Measurements from ENCODE around the gene ZBED3. TPM values are rescaled to one million over a fixed set of nuclear protein-coding genes. Genes with fewer than 3 reads are reported as not detected.

ZBED3 gene
- total RNA-seq, 4 donors from 2014 or later, result 14.9 to 31.4 (median 23.6) TPM

DNA sequence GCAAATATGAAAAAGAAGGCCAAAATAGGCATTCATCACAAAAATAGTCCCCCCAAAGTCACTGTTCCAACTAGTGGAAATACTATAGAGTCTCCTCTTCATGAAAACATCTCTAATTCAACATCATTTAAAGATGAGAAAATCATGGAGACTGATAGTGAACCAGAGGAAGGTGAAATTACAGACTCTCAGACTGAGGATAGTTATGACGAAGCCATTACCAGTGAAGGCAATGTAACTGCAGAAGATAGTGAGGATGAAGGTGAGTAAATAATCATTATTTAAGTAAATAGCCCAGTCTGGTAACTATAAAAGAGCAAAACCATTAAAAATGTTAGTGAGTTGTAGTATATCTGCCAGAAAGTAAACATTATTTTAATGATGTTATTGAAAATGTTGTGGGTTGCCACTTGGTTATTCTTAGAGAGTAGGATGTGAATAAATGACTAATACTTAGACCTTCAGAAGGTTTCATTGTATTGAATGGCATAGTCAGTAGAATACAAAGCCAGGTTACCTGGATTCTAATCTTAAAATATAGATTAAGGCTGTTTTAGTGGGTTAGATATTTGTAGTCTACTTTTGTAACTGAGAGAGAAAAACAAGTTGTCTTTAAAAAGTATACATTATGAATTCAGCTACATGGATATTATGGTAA, 40.5 kb downstream of the ZBED3 start:
- DNase-seq, result no peak
- intact Hi-C loops (cut with DNase I), result no loop called here
- no peak overlapping the region for H3K4me3 ChIP-seq (replicated peaks in 1 of 3)
- H3K27ac ChIP-seq, result no peak overlapping the region
- H3K4me1 ChIP-seq, result no peaks in the 10 kb centered on the region
- 98% methylated on average over 1 of the region's 1 CpG for WGBS, 2 donors
- peaks cover 12 to 22% of the 10 kb centered on the region in 2 donors for H3K36me3 ChIP-seq
- no peaks in the 10 kb centered on the region for H3K27me3 ChIP-seq
- TF ChIP-seq, protein P1, sequence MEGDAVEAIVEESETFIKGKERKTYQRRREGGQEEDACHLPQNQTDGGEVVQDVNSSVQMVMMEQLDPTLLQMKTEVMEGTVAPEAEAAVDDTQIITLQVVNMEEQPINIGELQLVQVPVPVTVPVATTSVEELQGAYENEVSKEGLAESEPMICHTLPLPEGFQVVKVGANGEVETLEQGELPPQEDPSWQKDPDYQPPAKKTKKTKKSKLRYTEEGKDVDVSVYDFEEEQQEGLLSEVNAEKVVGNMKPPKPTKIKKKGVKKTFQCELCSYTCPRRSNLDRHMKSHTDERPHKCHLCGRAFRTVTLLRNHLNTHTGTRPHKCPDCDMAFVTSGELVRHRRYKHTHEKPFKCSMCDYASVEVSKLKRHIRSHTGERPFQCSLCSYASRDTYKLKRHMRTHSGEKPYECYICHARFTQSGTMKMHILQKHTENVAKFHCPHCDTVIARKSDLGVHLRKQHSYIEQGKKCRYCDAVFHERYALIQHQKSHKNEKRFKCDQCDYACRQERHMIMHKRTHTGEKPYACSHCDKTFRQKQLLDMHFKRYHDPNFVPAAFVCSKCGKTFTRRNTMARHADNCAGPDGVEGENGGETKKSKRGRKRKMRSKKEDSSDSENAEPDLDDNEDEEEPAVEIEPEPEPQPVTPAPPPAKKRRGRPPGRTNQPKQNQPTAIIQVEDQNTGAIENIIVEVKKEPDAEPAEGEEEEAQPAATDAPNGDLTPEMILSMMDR (IDR thresholded peaks at IDR 0.05), result no peak
- no peak for TF ChIP-seq POLR2A (IDR thresholded peaks at IDR 0.05)
- no peaks in the 10 kb centered on the region for H3K9me3 ChIP-seq

DNA sequence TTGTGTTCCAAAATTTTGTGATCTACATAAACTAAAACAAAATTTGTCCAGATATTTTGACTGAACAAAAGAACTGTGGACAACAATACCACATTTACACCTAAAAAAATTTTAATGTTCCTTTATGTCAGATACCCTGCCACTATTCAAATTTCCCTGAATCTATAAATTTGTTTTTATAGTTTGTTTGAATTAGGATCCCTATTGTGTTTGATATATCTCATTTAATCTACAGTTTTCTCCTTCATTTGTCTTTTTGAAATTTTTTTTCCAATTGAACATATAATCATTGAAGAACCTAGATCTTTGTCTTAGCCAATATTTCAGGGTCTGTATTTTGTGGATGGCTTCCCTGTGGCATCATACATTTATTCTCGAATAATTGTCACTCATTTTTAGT, 51.1 kb downstream of the ZBED3 start:
- Histone ChIP-seq H3K4me3 (replicated peaks in 1 of 3) (no peak overlapping the region), H3K36me3 (peaks cover 24 to 34% of the 10 kb centered on the region in 2 donors), H3K27ac (no peak overlapping the region), H3K4me1 (peaks cover 11 to 12% of the 10 kb centered on the region in 2 donors), H3K9me3 (no peaks in the 10 kb centered on the region), H3K27me3 (no peaks in the 10 kb centered on the region)
- WGBS, 2 donors, result 90% methylated on average over 1 of the region's 1 CpG
- no peak for TF ChIP-seq POLR2A (IDR thresholded peaks at IDR 0.05)
- TF ChIP-seq, protein P1 (IDR thresholded peaks at IDR 0.05), result no peak
- DNase-seq, result no peak
- intact Hi-C loops (cut with DNase I), result no loop called here

DNA sequence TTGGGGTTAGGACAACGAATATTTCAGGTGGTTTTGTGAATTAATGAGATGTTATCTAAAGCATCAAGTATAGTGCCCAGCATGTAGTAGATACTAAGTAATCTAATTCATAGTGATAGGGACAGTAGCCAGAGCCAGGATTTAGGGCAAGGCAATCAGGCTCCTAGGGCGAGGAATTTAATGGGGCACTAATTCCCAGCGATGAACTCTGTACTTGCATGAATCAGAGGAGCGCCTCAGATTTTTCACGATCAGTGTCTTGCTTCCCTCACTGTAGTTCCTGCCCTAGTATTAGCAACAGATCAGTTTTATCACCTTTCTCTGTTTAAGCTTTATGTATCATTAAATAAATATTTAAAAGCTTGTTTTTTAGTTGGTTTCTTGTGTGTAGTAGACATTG, 53.7 kb downstream of the ZBED3 start:
- TF ChIP-seq POLR2A (IDR thresholded peaks at IDR 0.05), result no peak
- TF ChIP-seq, protein P1 (IDR thresholded peaks at IDR 0.05), result no peak
- H3K4me3 ChIP-seq (replicated peaks in 1 of 3), result no peak overlapping the region
- no peak for DNase-seq
- H3K9me3 ChIP-seq, result no peaks in the 10 kb centered on the region
- H3K27me3 ChIP-seq, result no peaks in the 10 kb centered on the region
- 88 to 97% methylated on average over 5 of the region's 5 CpGs for WGBS, 2 donors
- H3K36me3 ChIP-seq, result peaks cover 19 to 24% of the 10 kb centered on the region in 2 donors
- H3K4me1 ChIP-seq, result peaks cover 13 to 17% of the 10 kb centered on the region in 2 donors
- H3K27ac ChIP-seq, result no peak overlapping the region
- intact Hi-C loops (cut with DNase I), result no loop called here

DNA sequence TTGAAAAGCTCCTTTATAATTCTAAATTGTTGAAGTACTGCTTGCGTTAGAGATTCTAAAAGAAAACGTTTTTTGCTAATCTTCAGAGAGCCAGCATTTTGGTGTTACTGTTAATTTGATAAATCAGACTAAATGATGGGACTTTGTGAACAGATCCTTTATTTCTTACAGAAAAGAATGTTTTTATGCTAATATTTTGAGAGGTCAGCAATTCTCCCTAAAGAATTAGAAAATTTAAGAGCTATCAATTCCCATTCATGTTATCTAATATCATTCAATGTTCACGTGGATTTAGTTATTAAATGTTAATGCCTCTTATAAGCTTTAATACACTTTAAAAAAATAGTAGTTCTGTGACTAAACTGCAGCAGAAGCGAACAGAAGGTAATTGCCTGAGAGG, 54.5 kb downstream of the ZBED3 start:
- intact Hi-C loops (cut with DNase I), result no loop called here
- Histone ChIP-seq H3K4me1 (peaks cover 13 to 17% of the 10 kb centered on the region in 2 donors), H3K9me3 (no peaks in the 10 kb centered on the region), H3K27me3 (no peaks in the 10 kb centered on the region), H3K4me3 (replicated peaks in 1 of 3) (no peak overlapping the region), H3K27ac (no peak overlapping the region), H3K36me3 (peaks cover 17 to 18% of the 10 kb centered on the region in 2 donors)
- TF ChIP-seq POLR2A (IDR thresholded peaks at IDR 0.05), result no peak
- TF ChIP-seq, protein P1 (IDR thresholded peaks at IDR 0.05), result no peak
- DNase-seq, result no peak
- WGBS, 2 donors, result 82 to 87% methylated on average over 4 of the region's 4 CpGs

DNA sequence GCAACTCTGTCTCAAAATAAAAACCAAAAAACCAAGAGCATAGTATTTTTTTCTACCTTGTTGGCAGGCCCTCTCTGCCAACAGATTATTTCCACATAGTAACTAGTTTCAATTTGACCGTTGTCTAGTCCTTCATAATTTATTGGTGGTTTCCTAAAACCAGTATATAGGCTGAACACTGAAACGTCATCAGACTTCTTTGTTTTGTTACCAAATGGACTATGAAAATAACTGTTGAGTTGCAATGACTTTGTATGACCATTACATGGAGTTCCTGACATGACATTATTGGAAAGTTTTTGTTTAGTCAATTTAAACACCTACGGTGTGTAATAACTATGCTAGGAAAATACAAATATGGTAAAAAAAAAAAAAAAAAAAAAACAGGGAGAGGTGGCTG, 55.2 kb downstream of the ZBED3 start:
- 91% methylated on average over 3 of the region's 3 CpGs for WGBS, 2 donors
- intact Hi-C loops (cut with DNase I), result no loop called here
- no peak overlapping the region for H3K27ac ChIP-seq
- peaks cover 10 to 13% of the 10 kb centered on the region in 2 donors for H3K36me3 ChIP-seq
- H3K4me1 ChIP-seq, result peaks cover 13 to 17% of the 10 kb centered on the region in 2 donors
- no peaks in the 10 kb centered on the region for H3K27me3 ChIP-seq
- TF ChIP-seq POLR2A (IDR thresholded peaks at IDR 0.05), result no peak
- TF ChIP-seq, protein P1 (IDR thresholded peaks at IDR 0.05), result no peak
- no peak for DNase-seq
- H3K4me3 ChIP-seq (replicated peaks in 1 of 3), result no peak overlapping the region
- H3K9me3 ChIP-seq, result no peaks in the 10 kb centered on the region
